ENCODE data around the gene STOML1. TPM values are rescaled to one million over a fixed set of nuclear protein-coding genes. Genes with fewer than 3 reads are reported as not detected.

The STOML1 gene
- total and polyA plus RNA-seq, 2 experiments from 2014 or later, result 2.3 to 2.4 TPM

- Histone ChIP-seq H3K4me2 (no peak overlapping the region), H3K9me2 (ENCODE audit: insufficient read depth) (no peaks in the 10 kb centered on the region), H3K79me2 (replicated peaks; ENCODE audit: insufficient read depth) (no peaks in the 10 kb centered on the region), H3K4me1 (ENCODE audit: insufficient read depth) (no peaks in the 10 kb centered on the region), H3F3A (replicated peaks; ENCODE audit: low read depth) (no peaks in the 10 kb centered on the region), H3K27me3 (ENCODE audit: insufficient read depth) (no peaks in the 10 kb centered on the region), H4K20me1 (replicated peaks; ENCODE audit: insufficient read depth) (no peaks in the 10 kb centered on the region), H2AFZ (no peak overlapping the region), H3K36me3 (ENCODE audit: insufficient read depth) (no peaks in the 10 kb centered on the region), H3K27ac (ENCODE audit: low read depth) (no peak overlapping the region), H3K4me3 (no peak overlapping the region)
- H3K4me3 Mint-ChIP-seq, result no peak overlapping the region
- no peaks in the 10 kb centered on the region; the same call in 2 of the 3 replicates for H3K36me3 Mint-ChIP-seq (ENCODE audit: low read depth)
- ATAC-seq (no peak), DNase-seq (ENCODE audit: low spot score) (no peak)
- H3K27ac Mint-ChIP-seq, result no peak overlapping the region
- peaks cover 5% of the 10 kb centered on the region for H3K27me3 Mint-ChIP-seq (ENCODE audit: insufficient read depth, low read depth, poor library complexity)
- no peak for TF ChIP-seq REST (IDR thresholded peaks at IDR 0.05; ENCODE audit: unreplicated experiment)
- TF ChIP-seq ZNF462 (CRISPR knock-in tag; IDR thresholded peaks at IDR 0.05), result no peak
- TF ChIP-seq CREB1 (CRISPR knock-in tag; IDR thresholded peaks at IDR 0.05; ENCODE audit: low read depth), result no peak
- no peak for TF ChIP-seq EZH2phosphoT487 (IDR thresholded peaks at IDR 0.05; ENCODE audit: unreplicated experiment)
- TF ChIP-seq JUNB (IDR thresholded peaks at IDR 0.05; ENCODE audit: unreplicated experiment), result no peak
- TF ChIP-seq ZNF331 (CRISPR knock-in tag; IDR thresholded peaks at IDR 0.05; ENCODE audit: low read depth), result no peak
- TF ChIP-seq ZNF114 (CRISPR knock-in tag; IDR thresholded peaks at IDR 0.05), result no peak
- no peak for TF ChIP-seq CTCF (conservative IDR thresholded peaks at IDR 0.05; ENCODE audit: low read depth in 2 of 2)
- TF ChIP-seq EZH2 (IDR thresholded peaks at IDR 0.05; ENCODE audit: low read depth, unreplicated experiment), result no peak
- TF ChIP-seq POLR2AphosphoS5 (IDR thresholded peaks at IDR 0.05; ENCODE audit: low read depth), result no peak
- no peak for TF ChIP-seq ETS1 (IDR thresholded peaks at IDR 0.05)
- no peak for TF ChIP-seq STAT1 (IDR thresholded peaks at IDR 0.05; ENCODE audit: unreplicated experiment)
- no peak for TF ChIP-seq NANOG (IDR thresholded peaks at IDR 0.05; ENCODE audit: borderline replicate concordance)
- no peaks in the 10 kb centered on the region for H3K4me1 Mint-ChIP-seq
- peaks cover 4% of the 10 kb centered on the region; the same call in 1 of the 3 replicates for H3K9me3 Mint-ChIP-seq
Measured at GRCh38 chr15:73978896-73979295, 13.2 kb downstream of the STOML1 start.
